Gastrocnemius medialis (tissue), 4 donors: ENCODE measurements around the gene PKD2L2. TPM values are rescaled to one million over a fixed set of nuclear protein-coding genes. Genes with fewer than 3 reads are reported as not detected.

Experiments used
- ATAC-seq, 2 donors: fragments of 150-250 bp; one replicate each; pipeline ENCODE4 v1.9.1; 2016
- DNase-seq, 2 donors: peaks; one replicate each; pipeline ENCODE4 v3.0.0-alpha.2; 2019
- H3K27ac ChIP-seq, 4 donors: fragments of 200-600 bp; sonication (generic); 1 replicate in 1 of 4; 2 replicates in 3 of 4; pipeline ENCODE4 v1.5.1; 2016 to 2018; ENCODE audit warnings: mild to moderate bottlenecking in 2 of 4, moderate library complexity in 1 of 4
- H3K27me3 ChIP-seq, 3 donors: fragments of 200-600 bp; sonication (generic) in 2 of 3; 1 replicate in 1 of 3; 2 replicates in 2 of 3; pipeline versions ENCODE4 v1.5.1 to v1.6.0; 2016 to 2019; ENCODE audit warnings: mild to moderate bottlenecking in 1 of 3, moderate library complexity in 1 of 3
- H3K36me3 ChIP-seq, 2 donors: fragments of 200-600 bp; sonication (generic) in 1 of 2; one replicate each; pipeline ENCODE4 v1.5.1; 2017 to 2018
- H3K4me1 ChIP-seq, 2 donors: fragments of 200-600 bp; sonication (generic) in 1 of 2; one replicate each; pipeline ENCODE4 v1.5.1; 2016 to 2017; ENCODE audit warnings: mild to moderate bottlenecking in 2 of 2
- H3K4me3 ChIP-seq, 4 donors: fragments of 200-600 bp; sonication (generic) in 3 of 4; 1 replicate in 1 of 4; 2 replicates in 3 of 4; pipeline ENCODE4 v1.5.1; 2016 to 2019; ENCODE audit warnings: mild to moderate bottlenecking in 2 of 4
- H3K9me3 ChIP-seq, 3 donors: fragments of 200-600 bp; sonication (generic) in 2 of 3; 1 replicate in 1 of 3; 2 replicates in 2 of 3; pipeline ENCODE4 v1.5.1; 2016 to 2019
- CTCF ChIP-seq, 5 experiments: fragments of 450-650 bp in 3 of 5; fragments of 200-600 bp in 2 of 5; sonication (generic) in 2 of 5; IDR thresholded peaks in 4 of 5; conservative IDR thresholded peaks in 1 of 5; 1 replicate in 4 of 5; 2 replicates in 1 of 5; pipeline ENCODE4 v1.5.1; 2016 to 2019; ENCODE audit warnings: antibody characterized with exemption in 5 of 5, mild to moderate bottlenecking in 3 of 5, moderate library complexity in 3 of 5
- POLR2A ChIP-seq, 2 donors: fragments of 450-650 bp; IDR thresholded peaks; one replicate each; pipeline ENCODE4 v1.6.1; 2017; ENCODE audit warnings: antibody characterized with exemption in 2 of 2, mild to moderate bottlenecking in 2 of 2, moderate library complexity in 2 of 2
- in situ Hi-C, 4 donors: fragments of 200-750 bp; cut with MboI; loops; one replicate each; pipeline versions ENCODE4 v1.15.0 to v1.8.0; 2017; ENCODE audit warnings: low sequenced_read_pairs in 4 of 4
- intact Hi-C: fragments of 100-400 bp; cut with DNase I; formaldehyde crosslinking; loops from one replicate; pipeline ENCODE4 v1.15.1; 2023; ENCODE audit warnings: low total_unique reads
- total RNA-seq, 4 donors: library from RNA; depleted of rRNA; stranded (reverse); fragments of >200 nt; gene quantifications; one replicate each; pipeline versions ENCODE4 v1.1.0 to v1.2.3, GENCODE V29; 2016

Gene PKD2L2
- total RNA-seq, 4 donors from 2014 or later, result 0.70 to 4.8 (median 0.94) TPM; not detected in 1

GRCh38 chr5:137856201-137856600 lies 33.1 kb upstream of the PKD2L2 start:
- DNase-seq (no peak), ATAC-seq (no peak)
- Histone ChIP-seq H3K27ac (peak overlapping the region; percentile 81 to 88 (median 87)), H3K9me3 (no peaks in the 10 kb centered on the region), H3K4me1 (peaks cover 32 to 37% of the 10 kb centered on the region in 2 donors), H3K4me3 (no peak overlapping the region), H3K27me3 (no peaks in the 10 kb centered on the region), H3K36me3 (no peaks in the 10 kb centered on the region)
- TF ChIP-seq CTCF (IDR thresholded peaks at IDR 0.05 in 4 of 5, conservative IDR thresholded peaks at IDR 0.05 in 1 of 5) (no peak), POLR2A (IDR thresholded peaks at IDR 0.05) (no peak)
- intact Hi-C loops (no loop called here), in situ Hi-C loops (no loop called here)

GRCh38 chr5:137856916-137857862 lies 32.1 kb upstream of the PKD2L2 start:
- Histone ChIP-seq H3K9me3 (no peaks in the 10 kb centered on the region), H3K27ac (peak overlapping the region; percentile 81 to 88 (median 87)), H3K36me3 (no peaks in the 10 kb centered on the region), H3K27me3 (no peaks in the 10 kb centered on the region), H3K4me3 (peak overlapping the region; percentile 10 to 34 (median 26)), H3K4me1 (peaks cover 33 to 37% of the 10 kb centered on the region in 2 donors)
- no peak for TF ChIP-seq CTCF (IDR thresholded peaks at IDR 0.05 in 4 of 5, conservative IDR thresholded peaks at IDR 0.05 in 1 of 5)
- no peak for TF ChIP-seq POLR2A (IDR thresholded peaks at IDR 0.05)
- peak in 1 of 2 donors; percentile 71 for DNase-seq
- in situ Hi-C loops (no loop called here), intact Hi-C loops (no loop called here)
- ATAC-seq, result peak; percentile 62 to 79

GRCh38 chr5:137858223-137858916 lies 30.9 kb upstream of the PKD2L2 start:
- intact Hi-C loops (no loop called here), in situ Hi-C loops (no loop called here)
- Histone ChIP-seq H3K9me3 (no peaks in the 10 kb centered on the region), H3K27ac (peak overlapping the region; percentile 81 to 88 (median 87)), H3K27me3 (no peaks in the 10 kb centered on the region), H3K36me3 (no peaks in the 10 kb centered on the region), H3K4me3 (peak overlapping the region; percentile 10 to 34 (median 26)), H3K4me1 (peaks cover 45% of the 10 kb centered on the region in 2 donors)
- ATAC-seq (peak; percentile 89), DNase-seq (no peak)
- TF ChIP-seq CTCF (IDR thresholded peaks at IDR 0.05 in 4 of 5, conservative IDR thresholded peaks at IDR 0.05 in 1 of 5) (no peak), POLR2A (IDR thresholded peaks at IDR 0.05) (no peak)

GRCh38 chr5:137858954-137859353 lies 30.3 kb upstream of the PKD2L2 start:
- no peaks in the 10 kb centered on the region for H3K36me3 ChIP-seq
- intact Hi-C loops (no loop called here), in situ Hi-C loops (no loop called here)
- TF ChIP-seq POLR2A (IDR thresholded peaks at IDR 0.05), result no peak
- no peak for TF ChIP-seq CTCF (IDR thresholded peaks at IDR 0.05 in 4 of 5, conservative IDR thresholded peaks at IDR 0.05 in 1 of 5)
- H3K9me3 ChIP-seq, result no peaks in the 10 kb centered on the region
- H3K27me3 ChIP-seq, result no peaks in the 10 kb centered on the region
- peak overlapping the region; percentile 81 to 88 (median 87) for H3K27ac ChIP-seq
- ATAC-seq (peak; percentile 38 to 46), DNase-seq (no peak)
- peak overlapping the region; percentile 10 to 34 (median 26) for H3K4me3 ChIP-seq
- peaks cover 45% of the 10 kb centered on the region in 2 donors for H3K4me1 ChIP-seq
